Omental fat pad (tissue), 4 donors: ENCODE data around the gene MGMT. TPM values are rescaled to one million over a fixed set of nuclear protein-coding genes. Genes with fewer than 3 reads are reported as not detected.

Source experiments
- ATAC-seq: fragments of 150-250 bp; one replicate; pipeline ENCODE4 v1.9.1; 2016; ENCODE audit warnings: mild to moderate bottlenecking, moderate library complexity; ENCODE audit not compliant: low FRiP score
- DNase-seq: peaks from one replicate; pipeline ENCODE4 v3.0.0-alpha.2; 2019; ENCODE audit warnings: low spot score
- total RNA-seq, 4 donors: library from RNA; depleted of rRNA; stranded (reverse); fragments of >200 nt; gene quantifications; one replicate each; pipeline ENCODE4 v1.1.0, GENCODE V29; 2016
- TF ChIP-seq, protein P1 (sequence below), 3 donors: fragments of 450-650 bp; IDR thresholded peaks; one replicate each; pipeline ENCODE4 v1.5.1; 2016 to 2017; ENCODE audit warnings: antibody characterized with exemption in 3 of 3, mild to moderate bottlenecking in 3 of 3, moderate library complexity in 2 of 3

The MGMT gene
- total RNA-seq, 4 donors from 2014 or later = 27.3 to 56.6 (median 35.4) TPM

DNA sequence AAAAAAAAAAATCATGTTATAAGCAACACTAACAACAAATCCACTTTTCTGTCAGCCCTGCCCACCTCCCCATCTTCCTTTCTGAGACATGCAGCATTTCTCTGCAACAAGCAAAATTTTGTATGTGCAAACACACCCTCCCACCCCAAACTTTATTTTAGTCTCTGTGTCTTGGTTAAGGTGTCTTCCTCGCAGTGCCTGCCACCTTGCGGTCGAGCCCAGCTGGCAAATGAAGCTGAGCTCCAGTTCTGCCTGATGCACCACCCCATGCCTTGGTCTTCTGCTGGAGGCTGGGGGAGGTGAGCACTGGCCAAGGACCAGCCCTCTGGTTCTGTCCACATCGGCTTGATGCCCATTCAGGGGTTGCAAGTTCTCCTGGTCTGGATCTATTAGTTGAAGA lies 206.3 kb downstream of the MGMT start:
- ATAC-seq = no peak
- no peak for DNase-seq
- TF ChIP-seq, protein P1, sequence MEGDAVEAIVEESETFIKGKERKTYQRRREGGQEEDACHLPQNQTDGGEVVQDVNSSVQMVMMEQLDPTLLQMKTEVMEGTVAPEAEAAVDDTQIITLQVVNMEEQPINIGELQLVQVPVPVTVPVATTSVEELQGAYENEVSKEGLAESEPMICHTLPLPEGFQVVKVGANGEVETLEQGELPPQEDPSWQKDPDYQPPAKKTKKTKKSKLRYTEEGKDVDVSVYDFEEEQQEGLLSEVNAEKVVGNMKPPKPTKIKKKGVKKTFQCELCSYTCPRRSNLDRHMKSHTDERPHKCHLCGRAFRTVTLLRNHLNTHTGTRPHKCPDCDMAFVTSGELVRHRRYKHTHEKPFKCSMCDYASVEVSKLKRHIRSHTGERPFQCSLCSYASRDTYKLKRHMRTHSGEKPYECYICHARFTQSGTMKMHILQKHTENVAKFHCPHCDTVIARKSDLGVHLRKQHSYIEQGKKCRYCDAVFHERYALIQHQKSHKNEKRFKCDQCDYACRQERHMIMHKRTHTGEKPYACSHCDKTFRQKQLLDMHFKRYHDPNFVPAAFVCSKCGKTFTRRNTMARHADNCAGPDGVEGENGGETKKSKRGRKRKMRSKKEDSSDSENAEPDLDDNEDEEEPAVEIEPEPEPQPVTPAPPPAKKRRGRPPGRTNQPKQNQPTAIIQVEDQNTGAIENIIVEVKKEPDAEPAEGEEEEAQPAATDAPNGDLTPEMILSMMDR (IDR thresholded peaks at IDR 0.05) = no peak

DNA sequence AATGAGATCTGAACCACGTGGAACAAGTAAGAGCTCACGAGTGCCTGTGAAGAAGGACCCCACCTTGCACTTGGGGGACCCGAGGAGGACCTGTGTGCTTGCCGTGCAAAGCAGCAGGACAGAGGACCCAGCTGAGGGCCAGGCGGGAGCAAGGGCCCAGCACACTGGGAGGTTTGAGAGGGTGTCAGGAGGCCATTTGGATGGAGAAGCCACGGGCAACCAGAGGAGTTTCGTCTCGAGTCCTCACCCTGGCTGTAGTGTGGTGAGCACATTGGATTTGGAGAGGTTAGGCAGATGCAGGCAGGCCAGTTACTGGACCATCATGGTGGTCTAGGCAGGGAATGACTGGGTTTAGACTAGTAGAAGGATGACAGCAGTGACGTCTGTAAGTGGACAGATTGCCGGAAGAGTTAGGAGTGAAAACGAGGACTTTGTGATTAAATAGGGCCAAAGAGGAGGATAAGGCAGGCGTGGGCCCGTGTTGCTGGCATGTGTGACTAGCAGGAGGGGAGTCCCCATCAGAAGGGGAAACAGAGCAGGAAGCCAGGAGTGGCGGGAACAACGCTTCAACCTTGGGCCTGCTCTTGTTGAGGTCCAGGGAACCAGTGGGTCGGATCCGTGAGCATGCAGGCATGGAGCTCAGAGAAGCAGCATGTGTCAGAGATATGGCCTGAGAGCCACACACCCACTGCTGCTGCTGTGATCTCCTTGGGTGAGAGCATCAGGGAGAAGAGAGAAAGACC lies 208.2 kb downstream of the MGMT start:
- TF ChIP-seq, protein P1 (IDR thresholded peaks at IDR 0.05) = no peak
- ATAC-seq = no peak
- DNase-seq = no peak

DNA sequence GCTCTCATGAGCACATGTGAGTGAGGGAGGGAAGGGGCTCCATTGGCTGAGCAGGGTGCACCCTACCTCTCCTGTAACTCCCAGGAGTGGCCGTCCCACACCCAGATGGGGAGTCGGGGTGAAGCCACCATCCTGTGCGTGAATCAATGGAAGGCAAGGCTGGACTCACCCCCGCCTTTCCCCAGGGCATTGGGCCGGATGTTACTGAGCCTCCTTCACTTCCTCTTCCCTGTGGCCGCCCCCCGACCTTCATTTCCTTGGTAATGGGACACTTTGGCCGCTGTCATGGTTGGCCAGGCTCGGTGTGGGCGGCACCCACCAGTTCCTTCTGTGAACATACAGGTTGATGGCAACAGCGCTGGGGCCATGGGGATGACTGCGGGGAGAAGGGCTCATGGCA lies 209.0 kb downstream of the MGMT start:
- TF ChIP-seq, protein P1 (IDR thresholded peaks at IDR 0.05) = no peak
- ATAC-seq (no peak), DNase-seq (no peak)

DNA sequence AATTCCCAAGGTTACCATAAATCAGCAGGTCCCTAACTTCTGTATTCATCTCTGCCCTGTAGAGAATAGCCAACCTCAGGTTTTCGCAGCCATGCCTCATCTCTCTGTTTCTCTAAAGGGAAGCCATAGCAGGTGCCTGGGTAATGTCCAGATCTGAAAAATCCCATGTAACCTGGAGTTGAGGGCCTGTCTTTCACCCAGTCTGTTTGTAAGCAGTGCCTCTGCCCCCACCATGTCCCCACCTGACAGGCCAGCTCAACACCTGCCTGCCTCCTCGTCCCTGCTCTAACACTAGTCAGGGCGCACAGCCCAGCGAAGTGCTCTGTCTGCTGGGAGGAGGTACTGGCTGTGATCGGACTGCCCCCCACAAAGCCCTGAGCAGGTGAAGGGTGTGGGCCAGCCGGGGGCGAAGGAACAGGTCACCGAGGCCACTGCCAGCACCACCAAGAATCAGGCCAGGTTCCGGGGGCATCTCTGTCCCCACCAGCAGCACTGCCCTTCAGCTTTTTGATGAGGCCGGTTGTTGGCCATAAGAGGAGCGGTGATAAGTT lies 210.4 kb downstream of the MGMT start:
- TF ChIP-seq, protein P1 (IDR thresholded peaks at IDR 0.05) = no peak
- DNase-seq = no peak
- ATAC-seq = no peak

DNA sequence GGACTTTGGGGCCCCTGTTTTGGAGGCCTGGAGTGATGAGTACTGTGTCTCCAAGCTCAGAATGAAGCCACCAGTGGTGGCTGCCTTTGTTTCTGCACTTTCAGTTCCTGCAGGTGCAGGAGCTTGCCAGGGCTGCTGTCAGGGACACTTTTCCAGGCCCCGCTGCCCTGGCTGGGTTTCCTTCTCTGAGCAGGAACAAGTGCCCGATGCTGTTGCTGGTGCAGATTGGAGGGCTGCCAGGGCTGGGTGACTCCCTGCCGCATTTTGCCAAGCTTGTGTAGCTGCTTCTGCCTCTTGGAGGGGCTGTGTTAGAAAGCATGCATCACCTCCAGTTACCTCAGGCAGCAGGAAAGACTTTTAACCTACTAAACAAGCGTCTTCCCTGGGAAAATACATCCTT lies 211.1 kb downstream of the MGMT start:
- ATAC-seq = no peak
- DNase-seq = no peak
- TF ChIP-seq, protein P1 (IDR thresholded peaks at IDR 0.05) = no peak

DNA sequence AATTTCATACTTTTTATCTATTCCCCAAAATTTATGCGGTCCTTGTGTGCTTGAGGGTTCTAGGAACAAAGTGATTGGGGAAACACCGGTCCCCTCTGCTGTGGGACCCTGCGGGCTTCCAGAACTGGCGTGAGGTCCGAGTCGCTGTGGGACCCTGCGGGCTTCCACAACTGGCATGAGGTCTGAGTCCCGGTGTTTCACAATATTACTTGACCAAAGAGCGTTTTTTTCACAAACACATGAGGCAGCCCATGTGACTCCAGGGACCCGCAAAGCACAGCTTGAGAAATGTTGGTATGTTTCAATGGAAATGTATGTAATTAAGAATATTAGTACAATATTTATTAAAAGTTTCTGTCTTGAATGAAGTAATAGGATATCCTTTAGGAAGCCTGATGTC lies 212.2 kb downstream of the MGMT start:
- DNase-seq = no peak
- TF ChIP-seq, protein P1 (IDR thresholded peaks at IDR 0.05) = no peak

More for the DNA sequence above, 212.2 kb downstream of the MGMT start:
- ATAC-seq = no peak
